GM19395 (cell line): ENCODE measurements around the gene SLC12A1.

Experiments used
- ATAC-seq: cut with Tn5 transposase; IDR thresholded peaks from one replicate; pipeline ENCODE4 v1.9.1; 2021; ENCODE audit warnings: mild to moderate bottlenecking, moderate library complexity; ENCODE audit not compliant: unreplicated experiment

Gene SLC12A1

GRCh38 chr15:48242015-48242414 lies 35.9 kb downstream of the SLC12A1 start:
- no peak for ATAC-seq

GRCh38 chr15:48242535-48242934 lies 36.4 kb downstream of the SLC12A1 start:
- no peak for ATAC-seq

- ATAC-seq: no peak
Observed at GRCh38 chr15:48244921-48245320, 38.8 kb downstream of the SLC12A1 start.

GRCh38 chr15:48248414-48248813 lies 42.3 kb downstream of the SLC12A1 start:
- ATAC-seq: no peak

GRCh38 chr15:48250640-48251076 lies 44.6 kb downstream of the SLC12A1 start:
- no peak for ATAC-seq

- no peak for ATAC-seq
Observed at GRCh38 chr15:48253172-48253571, 47.1 kb downstream of the SLC12A1 start.

- no peak for ATAC-seq
Observed at GRCh38 chr15:48265135-48265534, 59.0 kb downstream of the SLC12A1 start.

GRCh38 chr15:48266024-48266689 lies 60.1 kb downstream of the SLC12A1 start:
- no peak for ATAC-seq

GRCh38 chr15:48267766-48268165 lies 61.7 kb downstream of the SLC12A1 start:
- no peak for ATAC-seq

- no peak for ATAC-seq
Observed at GRCh38 chr15:48273049-48273448, 66.9 kb downstream of the SLC12A1 start.

- no peak for ATAC-seq
Observed at GRCh38 chr15:48278666-48279065, 72.6 kb downstream of the SLC12A1 start.

- ATAC-seq: no peak
Observed at GRCh38 chr15:48279608-48280007, 73.5 kb downstream of the SLC12A1 start.

GRCh38 chr15:48281674-48282073 lies 75.6 kb downstream of the SLC12A1 start:
- ATAC-seq: no peak

- no peak for ATAC-seq
Observed at GRCh38 chr15:48282216-48282615, 76.1 kb downstream of the SLC12A1 start.

- ATAC-seq: no peak
Observed at GRCh38 chr15:48283396-48284145, 77.5 kb downstream of the SLC12A1 start.

- ATAC-seq: peak; percentile 84
Observed at GRCh38 chr15:48285329-48286214, 79.5 kb downstream of the SLC12A1 start.

GRCh38 chr15:48289628-48290027 lies 83.5 kb downstream of the SLC12A1 start:
- no peak for ATAC-seq

GRCh38 chr15:48292458-48292857 lies 86.4 kb downstream of the SLC12A1 start:
- ATAC-seq: no peak

GRCh38 chr15:48297668-48298067 lies 91.6 kb downstream of the SLC12A1 start:
- ATAC-seq: no peak

GRCh38 chr15:48298914-48299313 lies 92.8 kb downstream of the SLC12A1 start:
- no peak for ATAC-seq

- ATAC-seq: no peak
Observed at GRCh38 chr15:48300038-48300437, 93.9 kb downstream of the SLC12A1 start.
